GM21360 (cell line): Measurements from ENCODE around the gene SWI5.

Experiments
- ATAC-seq: cut with Tn5 transposase; IDR thresholded peaks from one replicate; pipeline ENCODE4 v1.9.1; 2021; ENCODE audit warnings: mild to moderate bottlenecking, moderate library complexity; ENCODE audit not compliant: unreplicated experiment

Gene SWI5

DNA sequence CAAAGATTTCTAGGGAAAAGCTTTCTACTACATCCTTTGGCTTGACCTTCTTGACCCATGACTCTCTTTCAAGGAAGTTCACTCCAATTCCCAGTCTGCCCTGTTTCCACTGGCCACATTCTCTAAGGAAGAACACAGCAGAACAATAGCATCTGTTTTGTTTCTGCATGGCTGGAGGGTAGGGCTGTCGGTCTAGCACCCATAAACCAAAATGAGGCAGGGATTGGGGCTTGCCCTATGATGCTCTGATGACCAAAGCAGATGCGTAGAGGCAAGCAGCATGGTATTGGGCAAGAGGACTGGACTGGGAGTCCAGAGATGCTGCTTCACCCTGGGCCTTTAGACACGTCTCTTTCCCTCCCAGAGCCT lies 24.4 kb upstream of the SWI5 start:
- ATAC-seq: no peak

DNA sequence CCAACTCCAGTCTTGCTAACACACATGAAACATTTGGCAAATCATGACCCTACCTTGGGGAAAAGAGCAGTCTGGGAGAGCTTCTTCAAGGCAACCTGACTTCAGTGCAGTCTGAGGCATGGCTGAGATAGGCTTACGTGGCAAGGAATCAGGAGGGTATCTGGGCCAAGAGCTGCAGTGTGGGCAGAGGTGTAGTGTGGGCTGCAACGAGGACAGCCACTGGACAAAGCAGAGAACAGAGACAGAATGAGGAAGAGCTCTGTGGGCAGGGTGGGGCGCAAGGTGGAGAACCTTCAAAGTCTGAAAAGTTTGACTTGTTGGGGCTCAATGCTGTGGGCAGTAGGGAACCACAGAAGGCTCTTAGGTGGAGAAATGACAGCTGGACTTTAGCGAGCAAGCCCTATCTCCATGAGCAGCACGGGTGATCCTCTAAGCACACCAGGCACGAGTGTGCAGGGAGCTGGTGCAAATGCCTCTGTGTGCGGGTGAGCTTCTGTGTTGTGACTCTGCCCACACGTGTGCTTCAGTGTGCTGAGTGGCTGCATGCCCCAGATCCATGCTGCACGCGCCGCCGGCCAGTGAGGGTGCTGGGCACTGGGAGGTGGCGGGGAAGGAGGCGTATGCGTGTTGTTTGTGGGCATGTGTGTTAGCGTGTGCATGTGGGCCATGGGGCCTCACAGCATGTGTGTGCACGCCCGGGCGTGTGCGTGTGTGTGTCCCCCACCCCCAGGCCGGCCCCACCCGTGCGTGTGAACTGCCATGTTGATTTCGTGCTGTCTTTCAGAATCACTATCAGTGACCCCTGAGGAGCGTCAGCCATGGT lies 23.5 kb upstream of the SWI5 start:
- no peak for ATAC-seq

- no peak for ATAC-seq
Observed at GRCh38 chr9:128253140-128253990, 22.7 kb upstream of the SWI5 start.

GRCh38 chr9:128253991-128254346 lies 22.1 kb upstream of the SWI5 start:
- ATAC-seq: no peak

DNA sequence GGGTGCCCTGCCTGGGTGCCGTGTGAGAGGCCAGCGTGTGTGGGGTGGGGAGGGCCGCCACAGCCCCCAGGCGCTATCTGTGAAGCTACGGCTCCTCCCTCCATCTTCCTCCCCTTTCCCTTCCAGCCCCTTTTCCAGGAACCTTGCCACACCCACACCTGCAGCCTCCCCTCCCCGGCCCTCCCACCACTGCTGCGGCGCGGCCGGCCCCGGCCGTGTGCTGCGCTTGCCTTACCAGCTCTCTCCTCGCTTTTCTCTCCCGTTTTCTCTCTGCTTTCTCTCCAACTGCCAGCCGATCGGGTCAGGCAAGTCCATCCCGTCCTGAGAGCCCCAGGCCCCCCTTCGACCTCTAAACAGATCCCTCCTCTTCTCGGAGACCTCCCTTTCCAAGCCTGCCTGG lies 21.7 kb upstream of the SWI5 start:
- no peak for ATAC-seq

DNA sequence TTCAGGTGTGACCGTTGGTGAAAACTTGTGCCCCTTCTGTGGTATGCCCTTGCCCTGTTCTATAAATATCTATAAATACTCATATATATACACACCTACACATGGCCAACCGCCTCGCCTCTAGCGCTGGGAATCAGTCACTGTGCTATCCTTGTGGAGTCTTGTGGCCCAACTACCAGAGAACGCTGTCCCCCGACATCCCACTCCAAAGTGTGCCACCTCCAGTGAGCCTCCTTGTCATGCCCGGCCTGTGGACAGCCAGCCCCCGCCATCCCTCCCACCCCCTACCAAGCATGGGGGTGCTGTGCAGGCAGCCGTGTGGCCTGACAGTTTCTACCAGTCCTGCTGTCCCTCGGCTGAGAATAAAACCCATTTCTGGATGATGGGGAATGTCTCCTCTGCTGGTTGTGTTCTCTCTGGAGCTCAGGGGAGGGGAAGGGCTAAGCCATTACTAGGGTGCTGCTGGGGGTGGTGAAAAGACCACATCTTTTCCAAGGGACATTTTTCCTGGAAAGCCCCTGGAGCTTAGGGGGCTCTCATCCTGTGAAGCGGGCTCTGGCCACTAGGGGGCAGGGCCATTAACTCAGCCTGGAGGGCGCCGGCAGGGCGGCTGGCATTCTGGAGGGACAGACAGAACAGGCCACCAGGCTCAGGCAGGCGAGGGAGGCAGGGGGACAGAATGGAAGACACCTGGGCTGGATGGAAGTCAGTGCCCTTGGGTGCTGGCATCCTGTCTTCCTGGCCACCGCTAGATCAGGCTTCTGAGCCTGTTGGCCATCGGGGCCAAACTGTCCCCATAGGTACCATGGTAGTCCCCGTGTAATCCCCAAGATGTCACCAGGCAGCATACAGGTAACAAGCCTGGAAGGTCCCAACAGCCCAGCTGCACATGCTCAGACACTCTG lies 21.0 kb upstream of the SWI5 start:
- ATAC-seq: no peak

- ATAC-seq: no peak
Observed at GRCh38 chr9:128257086-128257825, 18.8 kb upstream of the SWI5 start.

GRCh38 chr9:128257907-128258306 lies 18.2 kb upstream of the SWI5 start:
- no peak for ATAC-seq

GRCh38 chr9:128258326-128258725 lies 17.8 kb upstream of the SWI5 start:
- no peak for ATAC-seq

DNA sequence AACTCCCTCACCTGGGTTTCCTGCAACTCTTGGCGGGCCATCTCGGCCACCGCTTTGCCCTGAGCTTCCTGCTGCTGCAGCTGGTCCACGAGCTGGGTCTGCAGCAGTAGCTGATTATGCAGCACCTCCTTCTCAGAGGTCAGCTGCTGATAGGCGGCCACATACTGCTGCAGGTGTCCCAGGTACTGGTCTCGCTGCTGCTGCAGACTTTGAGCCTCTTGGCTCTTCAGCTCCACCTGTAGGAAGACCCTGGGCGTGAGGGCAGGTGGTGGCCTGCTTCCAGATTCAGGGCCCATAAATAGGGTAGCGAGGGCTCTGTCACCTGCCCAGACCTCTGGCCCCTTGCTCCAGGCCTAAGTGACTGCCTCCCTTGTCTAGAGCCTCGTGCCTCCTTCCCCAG lies 16.9 kb upstream of the SWI5 start:
- no peak for ATAC-seq

DNA sequence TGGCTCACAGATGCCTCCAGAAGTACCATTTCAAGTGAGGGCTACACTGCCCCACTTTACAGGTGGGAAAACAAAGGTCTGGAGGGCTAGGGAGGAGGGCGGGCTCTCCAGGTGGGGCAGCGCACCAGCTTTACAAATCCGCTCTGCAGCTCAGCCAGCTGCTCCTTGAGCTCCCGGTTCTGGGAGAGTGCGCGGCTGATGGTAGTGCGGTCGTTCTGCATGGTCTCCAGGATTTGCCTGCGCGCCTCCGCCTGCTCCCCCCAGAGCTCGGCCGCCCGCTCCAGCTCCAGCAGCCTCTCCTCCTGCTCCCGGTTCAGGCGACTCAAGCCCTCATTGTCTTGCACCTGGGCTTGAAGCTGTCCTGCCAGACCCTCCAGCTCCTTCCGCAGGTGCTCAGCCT lies 15.7 kb upstream of the SWI5 start:
- ATAC-seq: no peak

GRCh38 chr9:128262687-128263086 lies 13.4 kb upstream of the SWI5 start:
- no peak for ATAC-seq

- ATAC-seq: no peak
Observed at GRCh38 chr9:128265348-128265847, 10.7 kb upstream of the SWI5 start.

GRCh38 chr9:128266868-128267590 lies 9.0 kb upstream of the SWI5 start:
- ATAC-seq: no peak

- no peak for ATAC-seq
Observed at GRCh38 chr9:128271112-128271511, 5.0 kb upstream of the SWI5 start.

DNA sequence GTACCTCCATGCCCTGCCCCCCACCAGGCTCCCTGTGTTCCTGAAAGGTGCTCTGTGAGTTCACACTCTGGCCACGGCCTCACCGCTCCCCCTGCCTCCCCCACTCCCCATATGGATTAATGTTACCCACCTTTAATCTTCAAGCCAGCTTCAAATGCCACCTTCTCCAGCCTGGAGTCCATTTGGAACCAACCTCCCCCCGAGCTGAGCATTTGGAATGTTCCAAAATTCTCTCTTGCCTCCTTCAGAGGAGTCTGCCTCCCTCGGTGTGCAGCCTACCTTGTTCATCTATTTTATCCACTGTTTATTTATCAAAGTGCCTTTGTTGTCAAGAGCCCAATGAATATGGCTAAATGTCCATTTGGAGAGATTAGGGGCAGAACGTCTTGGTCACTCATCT lies 4.6 kb upstream of the SWI5 start:
- no peak for ATAC-seq

GRCh38 chr9:128274245-128274644 lies 1.8 kb upstream of the SWI5 start:
- ATAC-seq: no peak

- ATAC-seq: peak; percentile 40
Observed at GRCh38 chr9:128275198-128276007, 673 bp upstream of the SWI5 start, which contains the start of gene GOLGA2. TSS of gene GOLGA2 (minus strand) at chr9:128276007. CDS start at chr9:128275976, 31 bp downstream.
